Measurements from ENCODE around the gene PIK3R1. TPM values are rescaled to one million over a fixed set of nuclear protein-coding genes. Genes with fewer than 3 reads are reported as not detected.

Gene PIK3R1
- total and polyA plus RNA-seq, 2 experiments from 2014 or later, result 5.9 to 9.8 TPM

- peaks cover 8% of the 10 kb centered on the region; the same call in 1 of the 2 replicates for H3K9me2 ChIP-seq (ENCODE audit: insufficient read depth)
- H4K20me1 ChIP-seq (replicated peaks; ENCODE audit: insufficient read depth), result no peaks in the 10 kb centered on the region
- H3K27ac Mint-ChIP-seq, result peak overlapping the region; percentile 69
- no peaks in the 10 kb centered on the region for H3K79me2 ChIP-seq (replicated peaks; ENCODE audit: insufficient read depth)
- H3F3A ChIP-seq (replicated peaks; ENCODE audit: low read depth), result no peaks in the 10 kb centered on the region
- TF ChIP-seq CREB1 (CRISPR knock-in tag; IDR thresholded peaks at IDR 0.05; ENCODE audit: low read depth) (no peak), JUNB (IDR thresholded peaks at IDR 0.05; ENCODE audit: unreplicated experiment) (no peak), ZNF331 (CRISPR knock-in tag; IDR thresholded peaks at IDR 0.05; ENCODE audit: low read depth) (no peak), POLR2AphosphoS5 (IDR thresholded peaks at IDR 0.05; ENCODE audit: low read depth) (no peak), ZNF114 (CRISPR knock-in tag; IDR thresholded peaks at IDR 0.05) (no peak)
- TF ChIP-seq, protein P1, sequence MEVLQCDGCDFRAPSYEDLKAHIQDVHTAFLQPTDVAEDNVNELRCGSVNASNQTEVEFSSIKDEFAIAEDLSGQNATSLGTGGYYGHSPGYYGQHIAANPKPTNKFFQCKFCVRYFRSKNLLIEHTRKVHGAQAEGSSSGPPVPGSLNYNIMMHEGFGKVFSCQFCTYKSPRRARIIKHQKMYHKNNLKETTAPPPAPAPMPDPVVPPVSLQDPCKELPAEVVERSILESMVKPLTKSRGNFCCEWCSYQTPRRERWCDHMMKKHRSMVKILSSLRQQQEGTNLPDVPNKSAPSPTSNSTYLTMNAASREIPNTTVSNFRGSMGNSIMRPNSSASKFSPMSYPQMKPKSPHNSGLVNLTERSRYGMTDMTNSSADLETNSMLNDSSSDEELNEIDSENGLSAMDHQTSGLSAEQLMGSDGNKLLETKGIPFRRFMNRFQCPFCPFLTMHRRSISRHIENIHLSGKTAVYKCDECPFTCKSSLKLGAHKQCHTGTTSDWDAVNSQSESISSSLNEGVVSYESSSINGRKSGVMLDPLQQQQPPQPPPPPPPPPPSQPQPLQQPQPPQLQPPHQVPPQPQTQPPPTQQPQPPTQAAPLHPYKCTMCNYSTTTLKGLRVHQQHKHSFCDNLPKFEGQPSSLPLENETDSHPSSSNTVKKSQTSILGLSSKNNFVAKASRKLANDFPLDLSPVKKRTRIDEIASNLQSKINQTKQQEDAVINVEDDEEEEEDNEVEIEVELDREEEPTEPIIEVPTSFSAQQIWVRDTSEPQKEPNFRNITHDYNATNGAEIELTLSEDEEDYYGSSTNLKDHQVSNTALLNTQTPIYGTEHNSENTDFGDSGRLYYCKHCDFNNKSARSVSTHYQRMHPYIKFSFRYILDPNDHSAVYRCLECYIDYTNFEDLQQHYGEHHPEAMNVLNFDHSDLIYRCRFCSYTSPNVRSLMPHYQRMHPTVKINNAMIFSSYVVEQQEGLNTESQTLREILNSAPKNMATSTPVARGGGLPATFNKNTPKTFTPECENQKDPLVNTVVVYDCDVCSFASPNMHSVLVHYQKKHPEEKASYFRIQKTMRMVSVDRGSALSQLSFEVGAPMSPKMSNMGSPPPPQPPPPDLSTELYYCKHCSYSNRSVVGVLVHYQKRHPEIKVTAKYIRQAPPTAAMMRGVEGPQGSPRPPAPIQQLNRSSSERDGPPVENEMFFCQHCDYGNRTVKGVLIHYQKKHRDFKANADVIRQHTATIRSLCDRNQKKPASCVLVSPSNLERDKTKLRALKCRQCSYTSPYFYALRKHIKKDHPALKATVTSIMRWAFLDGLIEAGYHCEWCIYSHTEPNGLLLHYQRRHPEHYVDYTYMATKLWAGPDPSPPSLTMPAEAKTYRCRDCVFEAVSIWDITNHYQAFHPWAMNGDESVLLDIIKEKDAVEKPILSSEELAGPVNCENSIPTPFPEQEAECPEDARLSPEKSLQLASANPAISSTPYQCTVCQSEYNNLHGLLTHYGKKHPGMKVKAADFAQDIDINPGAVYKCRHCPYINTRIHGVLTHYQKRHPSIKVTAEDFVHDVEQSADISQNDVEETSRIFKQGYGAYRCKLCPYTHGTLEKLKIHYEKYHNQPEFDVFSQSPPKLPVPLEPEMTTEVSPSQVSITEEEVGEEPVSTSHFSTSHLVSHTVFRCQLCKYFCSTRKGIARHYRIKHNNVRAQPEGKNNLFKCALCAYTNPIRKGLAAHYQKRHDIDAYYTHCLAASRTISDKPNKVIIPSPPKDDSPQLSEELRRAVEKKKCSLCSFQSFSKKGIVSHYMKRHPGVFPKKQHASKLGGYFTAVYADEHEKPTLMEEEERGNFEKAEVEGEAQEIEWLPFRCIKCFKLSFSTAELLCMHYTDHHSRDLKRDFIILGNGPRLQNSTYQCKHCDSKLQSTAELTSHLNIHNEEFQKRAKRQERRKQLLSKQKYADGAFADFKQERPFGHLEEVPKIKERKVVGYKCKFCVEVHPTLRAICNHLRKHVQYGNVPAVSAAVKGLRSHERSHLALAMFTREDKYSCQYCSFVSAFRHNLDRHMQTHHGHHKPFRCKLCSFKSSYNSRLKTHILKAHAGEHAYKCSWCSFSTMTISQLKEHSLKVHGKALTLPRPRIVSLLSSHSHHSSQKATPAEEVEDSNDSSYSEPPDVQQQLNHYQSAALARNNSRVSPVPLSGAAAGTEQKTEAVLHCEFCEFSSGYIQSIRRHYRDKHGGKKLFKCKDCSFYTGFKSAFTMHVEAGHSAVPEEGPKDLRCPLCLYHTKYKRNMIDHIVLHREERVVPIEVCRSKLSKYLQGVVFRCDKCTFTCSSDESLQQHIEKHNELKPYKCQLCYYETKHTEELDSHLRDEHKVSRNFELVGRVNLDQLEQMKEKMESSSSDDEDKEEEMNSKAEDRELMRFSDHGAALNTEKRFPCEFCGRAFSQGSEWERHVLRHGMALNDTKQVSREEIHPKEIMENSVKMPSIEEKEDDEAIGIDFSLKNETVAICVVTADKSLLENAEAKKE (CRISPR knock-in tag; IDR thresholded peaks at IDR 0.05), result no peak
- no peak overlapping the region for H3K4me3 ChIP-seq
- no peaks in the 10 kb centered on the region for H3K27me3 ChIP-seq (ENCODE audit: insufficient read depth)
- H3K9me3 Mint-ChIP-seq, result no peaks in the 10 kb centered on the region
- H2AFZ ChIP-seq, result no peak overlapping the region
- ATAC-seq, result no peak
- peak overlapping the region; percentile 84 for H3K27ac ChIP-seq (ENCODE audit: low read depth)
- H3K4me1 ChIP-seq (ENCODE audit: insufficient read depth), result peaks cover 56% of the 10 kb centered on the region
- no peak for DNase-seq (ENCODE audit: low spot score)
- H3K4me2 ChIP-seq, result peak overlapping the region; percentile 37; the same call in 1 of the 2 replicates
- H3K27me3 Mint-ChIP-seq (ENCODE audit: insufficient read depth, low read depth, poor library complexity), result peaks cover 8% of the 10 kb centered on the region
- no peaks in the 10 kb centered on the region for H3K36me3 Mint-ChIP-seq (ENCODE audit: low read depth)
- H3K36me3 ChIP-seq (ENCODE audit: insufficient read depth), result no peaks in the 10 kb centered on the region
- no peak overlapping the region for H3K4me3 Mint-ChIP-seq
- peaks cover 57% of the 10 kb centered on the region for H3K4me1 Mint-ChIP-seq
Observed at GRCh38 chr5:68192679-68193060, 22.9 kb upstream of the PIK3R1 start.

- no peaks in the 10 kb centered on the region for H3K9me3 Mint-ChIP-seq
- H3K4me3 Mint-ChIP-seq, result peak overlapping the region; percentile 27; the same call in 2 of the 3 replicates
- ATAC-seq (peak; percentile 89), DNase-seq (ENCODE audit: low spot score) (peak; percentile 87)
- Histone ChIP-seq H3K9me2 (ENCODE audit: insufficient read depth) (peaks cover 8% of the 10 kb centered on the region; the same call in 1 of the 2 replicates), H3K27ac (ENCODE audit: low read depth) (peak overlapping the region; percentile 84), H3K79me2 (replicated peaks; ENCODE audit: insufficient read depth) (no peaks in the 10 kb centered on the region), H3F3A (replicated peaks; ENCODE audit: low read depth) (no peaks in the 10 kb centered on the region), H3K4me3 (no peak overlapping the region), H3K36me3 (ENCODE audit: insufficient read depth) (no peaks in the 10 kb centered on the region), H3K4me2 (peak overlapping the region; percentile 37), H2AFZ (no peak overlapping the region), H3K4me1 (ENCODE audit: insufficient read depth) (peaks cover 49% of the 10 kb centered on the region), H3K27me3 (ENCODE audit: insufficient read depth) (no peaks in the 10 kb centered on the region), H4K20me1 (replicated peaks; ENCODE audit: insufficient read depth) (no peaks in the 10 kb centered on the region)
- H3K27ac Mint-ChIP-seq, result peak overlapping the region; percentile 84
- no peaks in the 10 kb centered on the region for H3K36me3 Mint-ChIP-seq (ENCODE audit: low read depth)
- peaks cover 48% of the 10 kb centered on the region for H3K4me1 Mint-ChIP-seq
- peaks cover 8% of the 10 kb centered on the region for H3K27me3 Mint-ChIP-seq (ENCODE audit: insufficient read depth, low read depth, poor library complexity)
- no peak for TF ChIP-seq JUNB (IDR thresholded peaks at IDR 0.05; ENCODE audit: unreplicated experiment)
- TF ChIP-seq, protein P1 (CRISPR knock-in tag; IDR thresholded peaks at IDR 0.05), result peak; percentile 95
Observed at GRCh38 chr5:68193481-68194036, 22.0 kb upstream of the PIK3R1 start.
